Femur (tissue), 1 donor: Measurements from ENCODE around the gene TLE3.

Source experiments
- DNase-seq: peaks from one replicate; pipeline ENCODE4 v3.0.0-alpha.2; 2017

Gene TLE3

GRCh38 chr15:70098461-70099166 is 897 bp upstream of the TLE3 start:
- peak; percentile 74 for DNase-seq

GRCh38 chr15:70098153-70098460 is 390 bp upstream of the TLE3 start:
- DNase-seq = no peak

GRCh38 chr15:70097063-70097320 is 725 bp downstream of the TLE3 start:
- DNase-seq = no peak

GRCh38 chr15:70096215-70097062 is 1.3 kb downstream of the TLE3 start:
- DNase-seq = peak; percentile 69

- no peak for DNase-seq
Observed at GRCh38 chr15:70095408-70096214, 2.1 kb downstream of the TLE3 start.

- no peak for DNase-seq
Observed at GRCh38 chr15:70094690-70095311, 2.9 kb downstream of the TLE3 start.

GRCh38 chr15:70093481-70094319 is 4.0 kb downstream of the TLE3 start:
- DNase-seq = no peak

GRCh38 chr15:70093070-70093469 is 4.6 kb downstream of the TLE3 start:
- no peak for DNase-seq

- DNase-seq = no peak
Observed at GRCh38 chr15:70092464-70093027, 5.2 kb downstream of the TLE3 start.

GRCh38 chr15:70091726-70092463 is 5.8 kb downstream of the TLE3 start:
- no peak for DNase-seq

- no peak for DNase-seq
Observed at GRCh38 chr15:70090436-70091296, 7.1 kb downstream of the TLE3 start.

GRCh38 chr15:70089692-70089971 is 8.1 kb downstream of the TLE3 start:
- DNase-seq = no peak

GRCh38 chr15:70088887-70089691 is 8.6 kb downstream of the TLE3 start:
- DNase-seq = peak; percentile 64

GRCh38 chr15:70088455-70088854 is 9.3 kb downstream of the TLE3 start:
- DNase-seq = no peak

- no peak for DNase-seq
Observed at GRCh38 chr15:70087708-70088352, 9.9 kb downstream of the TLE3 start.

- no peak for DNase-seq
Observed at GRCh38 chr15:70086636-70087035, 11.1 kb downstream of the TLE3 start.

GRCh38 chr15:70084461-70084860 is 13.3 kb downstream of the TLE3 start:
- DNase-seq = no peak

GRCh38 chr15:70083946-70084345 is 13.8 kb downstream of the TLE3 start:
- no peak for DNase-seq

GRCh38 chr15:70083418-70083817 is 14.3 kb downstream of the TLE3 start:
- DNase-seq = no peak
